ENCODE results near the gene UBQLN3.

The UBQLN3 gene

GRCh38 chr11:5460983-5461621 is 48.7 kb downstream of the UBQLN3 start:
- TF ChIP-seq, protein P1, sequence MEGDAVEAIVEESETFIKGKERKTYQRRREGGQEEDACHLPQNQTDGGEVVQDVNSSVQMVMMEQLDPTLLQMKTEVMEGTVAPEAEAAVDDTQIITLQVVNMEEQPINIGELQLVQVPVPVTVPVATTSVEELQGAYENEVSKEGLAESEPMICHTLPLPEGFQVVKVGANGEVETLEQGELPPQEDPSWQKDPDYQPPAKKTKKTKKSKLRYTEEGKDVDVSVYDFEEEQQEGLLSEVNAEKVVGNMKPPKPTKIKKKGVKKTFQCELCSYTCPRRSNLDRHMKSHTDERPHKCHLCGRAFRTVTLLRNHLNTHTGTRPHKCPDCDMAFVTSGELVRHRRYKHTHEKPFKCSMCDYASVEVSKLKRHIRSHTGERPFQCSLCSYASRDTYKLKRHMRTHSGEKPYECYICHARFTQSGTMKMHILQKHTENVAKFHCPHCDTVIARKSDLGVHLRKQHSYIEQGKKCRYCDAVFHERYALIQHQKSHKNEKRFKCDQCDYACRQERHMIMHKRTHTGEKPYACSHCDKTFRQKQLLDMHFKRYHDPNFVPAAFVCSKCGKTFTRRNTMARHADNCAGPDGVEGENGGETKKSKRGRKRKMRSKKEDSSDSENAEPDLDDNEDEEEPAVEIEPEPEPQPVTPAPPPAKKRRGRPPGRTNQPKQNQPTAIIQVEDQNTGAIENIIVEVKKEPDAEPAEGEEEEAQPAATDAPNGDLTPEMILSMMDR (conservative IDR thresholded peaks at IDR 0.05), result no peak
- no peak overlapping the region for H3K27ac ChIP-seq

Data from VCaP (cell line).